AG04449 (cell line): ENCODE data around the gene LSG1.

Experiments
- CTCF ChIA-PET: fragments of 350-600 bp; formaldehyde crosslinking; extraction: SDS; loops from one replicate; lab custom pipeline; 2021; ENCODE audit warnings: antibody characterized with exemption; lab: Yijun Ruan, JAX
- POLR2A ChIA-PET: fragments of 400-600, 350-600 bp; formaldehyde crosslinking; extraction: SDS; loops from one replicate; lab custom pipeline; 2020; ENCODE audit warnings: antibody characterized with exemption, inconsistent platforms; lab: Yijun Ruan, JAX
- DNase-seq: peaks from one replicate; pipeline ENCODE4 v3.0.0-alpha.2; 2010; ENCODE audit warnings: low read depth, low spot score
- H3K4me3 ChIP-seq: 2 replicates; pipeline ENCODE4 v1.5.1; 2011; ENCODE audit warnings: low read depth, mild to moderate bottlenecking, control low read depth, low read length
- TF ChIP-seq, protein P1 (sequence below): IDR thresholded peaks from one replicate; pipeline ENCODE4 v1.5.1; 2011; ENCODE audit warnings: mild to moderate bottlenecking, moderate library complexity, low read length, control low read depth, inconsistent platforms; ENCODE audit not compliant: insufficient read depth; ENCODE audit errors: missing control alignments

The LSG1 gene

DNA sequence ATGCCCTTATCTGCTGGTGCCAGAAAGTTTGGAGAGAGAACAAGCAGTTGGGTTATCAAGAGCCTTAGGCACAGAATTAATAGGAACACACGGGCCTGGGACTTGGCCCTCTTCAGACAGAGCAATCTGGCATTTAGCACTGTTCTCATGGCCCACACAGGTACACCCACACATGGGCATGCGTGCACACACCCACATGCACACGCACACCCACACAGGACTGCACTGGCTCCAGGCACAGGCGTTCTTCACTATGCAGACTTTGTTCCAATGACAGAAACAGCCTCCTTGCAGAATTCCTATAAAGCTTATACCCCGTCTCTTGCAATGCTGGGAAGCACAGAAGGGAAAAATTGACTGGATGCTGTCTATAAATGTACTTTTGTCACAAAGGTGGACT lies 75.1 kb downstream of the LSG1 start:
- H3K4me3 ChIP-seq = no peak overlapping the region
- TF ChIP-seq, protein P1, sequence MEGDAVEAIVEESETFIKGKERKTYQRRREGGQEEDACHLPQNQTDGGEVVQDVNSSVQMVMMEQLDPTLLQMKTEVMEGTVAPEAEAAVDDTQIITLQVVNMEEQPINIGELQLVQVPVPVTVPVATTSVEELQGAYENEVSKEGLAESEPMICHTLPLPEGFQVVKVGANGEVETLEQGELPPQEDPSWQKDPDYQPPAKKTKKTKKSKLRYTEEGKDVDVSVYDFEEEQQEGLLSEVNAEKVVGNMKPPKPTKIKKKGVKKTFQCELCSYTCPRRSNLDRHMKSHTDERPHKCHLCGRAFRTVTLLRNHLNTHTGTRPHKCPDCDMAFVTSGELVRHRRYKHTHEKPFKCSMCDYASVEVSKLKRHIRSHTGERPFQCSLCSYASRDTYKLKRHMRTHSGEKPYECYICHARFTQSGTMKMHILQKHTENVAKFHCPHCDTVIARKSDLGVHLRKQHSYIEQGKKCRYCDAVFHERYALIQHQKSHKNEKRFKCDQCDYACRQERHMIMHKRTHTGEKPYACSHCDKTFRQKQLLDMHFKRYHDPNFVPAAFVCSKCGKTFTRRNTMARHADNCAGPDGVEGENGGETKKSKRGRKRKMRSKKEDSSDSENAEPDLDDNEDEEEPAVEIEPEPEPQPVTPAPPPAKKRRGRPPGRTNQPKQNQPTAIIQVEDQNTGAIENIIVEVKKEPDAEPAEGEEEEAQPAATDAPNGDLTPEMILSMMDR = no peak
- ChIA-PET POLR2A (no interaction called here), CTCF (interaction anchor here (0.7 to 7.1 kb wide), 7 partner anchors 19 to 263 kb away, joined by 3 to 130 read pairs (median 4); no protein-coding TSS in a partner anchor)
- DNase-seq = no peak

DNA sequence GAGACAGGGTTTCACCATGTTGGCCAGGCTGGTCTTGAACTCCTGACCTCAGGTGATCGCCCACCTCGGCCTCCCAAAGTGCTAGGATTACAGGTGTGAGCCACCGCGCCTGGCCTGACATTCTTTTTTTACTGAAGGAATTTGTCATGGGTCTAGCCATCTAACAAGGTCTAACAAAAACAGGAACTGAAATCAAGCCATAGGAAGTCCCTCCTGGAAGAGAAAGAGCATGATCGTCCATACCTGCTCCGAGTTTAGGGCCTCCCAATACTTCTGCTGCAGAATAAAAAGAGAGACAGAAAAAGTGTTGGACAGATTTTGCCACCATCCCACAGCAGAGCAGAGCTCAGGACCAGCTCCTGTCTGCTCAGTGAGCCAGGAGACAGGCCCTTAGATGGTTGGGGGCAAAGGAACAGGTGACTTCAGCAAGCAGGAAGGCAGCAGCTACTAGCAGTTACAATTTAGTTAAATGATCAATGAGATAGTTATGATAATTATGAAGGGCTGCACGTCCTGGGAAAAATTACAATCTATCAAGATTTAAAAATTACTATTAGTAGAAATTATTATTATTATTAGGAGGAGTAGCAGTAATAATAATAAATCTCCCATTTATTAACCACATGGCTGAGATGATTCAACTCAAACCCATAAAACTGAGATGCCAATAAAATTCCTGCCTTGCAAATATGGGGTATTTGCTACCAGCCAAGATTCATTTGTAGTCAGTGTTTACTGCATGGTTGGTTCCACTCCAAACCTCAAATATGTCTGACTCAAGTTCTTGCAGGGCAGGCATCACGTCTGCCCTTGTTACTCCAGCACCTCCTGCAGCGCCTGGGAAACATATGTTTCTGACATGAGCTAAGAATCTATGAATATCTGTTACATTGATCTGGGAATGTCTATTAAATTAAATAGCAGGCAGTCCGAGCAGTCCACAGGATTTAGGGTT lies 78.9 kb downstream of the LSG1 start:
- TF ChIP-seq, protein P1 = no peak
- peak; percentile 100 for DNase-seq
- CTCF ChIA-PET = interaction anchor here (0.6 to 7.1 kb wide), 21 partner anchors 7 to 260 kb away, joined by 3 to 130 read pairs (median 7); partner anchors contain the start of gene TMEM44
- POLR2A ChIA-PET = interaction anchor here (0.7 to 1.6 kb wide), 4 partner anchors 9 to 109 kb away, joined by 3 to 7 read pairs (median 4); no protein-coding TSS in a partner anchor
- H3K4me3 ChIP-seq = no peak overlapping the region
